ENCODE data around the gene DENND5B.

The DENND5B gene

GRCh38 chr12:31589904-31590641 lies 863 bp downstream of the DENND5B start (continued):
- TF ChIP-seq ZNF280D (tag by site-specific recombination; IDR thresholded peaks at IDR 0.05) (no peak), ZNF239 (tag by site-specific recombination; IDR thresholded peaks at IDR 0.05) (no peak), ZNF776 (tag by site-specific recombination; IDR thresholded peaks at IDR 0.05; ENCODE audit: borderline replicate concordance) (no peak), ZNF311 (tag by site-specific recombination; IDR thresholded peaks at IDR 0.05; ENCODE audit: borderline replicate concordance) (no peak), ZBTB49 (tag by site-specific recombination; IDR thresholded peaks at IDR 0.05; ENCODE audit: low read depth) (no peak), IKZF3 (tag by site-specific recombination; IDR thresholded peaks at IDR 0.05) (no peak), ZNF133 (tag by site-specific recombination; IDR thresholded peaks at IDR 0.05) (no peak), GLI4 (tag by site-specific recombination; IDR thresholded peaks at IDR 0.05) (no peak), ZFP41 (tag by site-specific recombination; IDR thresholded peaks at IDR 0.05; ENCODE audit: borderline replicate concordance) (no peak), TRIM28 (IDR thresholded peaks at IDR 0.05; ENCODE audit: borderline replicate concordance, low read length) (0 out of 2 replicates have a peak, but pooled peaks have one; percentile 30), SCRT2 (tag by site-specific recombination; IDR thresholded peaks at IDR 0.05) (no peak), PRDM1 (tag by site-specific recombination; IDR thresholded peaks at IDR 0.05) (no peak), ZBTB21 (tag by site-specific recombination; IDR thresholded peaks at IDR 0.05) (no peak), ZBTB10 (tag by site-specific recombination; IDR thresholded peaks at IDR 0.05) (peak; percentile 49; the same call in 1 of the 2 replicates), ZBTB20 (tag by site-specific recombination; IDR thresholded peaks at IDR 0.05) (peak; percentile 91), ZNF157 (tag by site-specific recombination; IDR thresholded peaks at IDR 0.05) (no peak), KLF8 (tag by site-specific recombination; IDR thresholded peaks at IDR 0.05) (peak; percentile 81), ZNF221 (tag by site-specific recombination; IDR thresholded peaks at IDR 0.05; ENCODE audit: borderline replicate concordance) (no peak), ZNF366 (tag by site-specific recombination; conservative IDR thresholded peaks at IDR 0.05) (no peak), ZXDB (tag by site-specific recombination; IDR thresholded peaks at IDR 0.05) (peak; percentile 59), YY2 (tag by site-specific recombination; IDR thresholded peaks at IDR 0.05) (no peak), ZNF488 (tag by site-specific recombination; IDR thresholded peaks at IDR 0.05) (no peak), ZNF626 (tag by site-specific recombination; IDR thresholded peaks at IDR 0.05) (no peak), ZNF521 (tag by site-specific recombination; IDR thresholded peaks at IDR 0.05) (no peak), ZNF202 (tag by site-specific recombination; IDR thresholded peaks at IDR 0.05; ENCODE audit: borderline replicate concordance) (no peak)
- TF ChIP-seq, protein P1, sequence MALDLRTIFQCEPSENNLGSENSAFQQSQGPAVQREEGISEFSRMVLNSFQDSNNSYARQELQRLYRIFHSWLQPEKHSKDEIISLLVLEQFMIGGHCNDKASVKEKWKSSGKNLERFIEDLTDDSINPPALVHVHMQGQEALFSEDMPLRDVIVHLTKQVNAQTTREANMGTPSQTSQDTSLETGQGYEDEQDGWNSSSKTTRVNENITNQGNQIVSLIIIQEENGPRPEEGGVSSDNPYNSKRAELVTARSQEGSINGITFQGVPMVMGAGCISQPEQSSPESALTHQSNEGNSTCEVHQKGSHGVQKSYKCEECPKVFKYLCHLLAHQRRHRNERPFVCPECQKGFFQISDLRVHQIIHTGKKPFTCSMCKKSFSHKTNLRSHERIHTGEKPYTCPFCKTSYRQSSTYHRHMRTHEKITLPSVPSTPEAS (tag by site-specific recombination; IDR thresholded peaks at IDR 0.05): no peak
- TF ChIP-seq, protein P2, sequence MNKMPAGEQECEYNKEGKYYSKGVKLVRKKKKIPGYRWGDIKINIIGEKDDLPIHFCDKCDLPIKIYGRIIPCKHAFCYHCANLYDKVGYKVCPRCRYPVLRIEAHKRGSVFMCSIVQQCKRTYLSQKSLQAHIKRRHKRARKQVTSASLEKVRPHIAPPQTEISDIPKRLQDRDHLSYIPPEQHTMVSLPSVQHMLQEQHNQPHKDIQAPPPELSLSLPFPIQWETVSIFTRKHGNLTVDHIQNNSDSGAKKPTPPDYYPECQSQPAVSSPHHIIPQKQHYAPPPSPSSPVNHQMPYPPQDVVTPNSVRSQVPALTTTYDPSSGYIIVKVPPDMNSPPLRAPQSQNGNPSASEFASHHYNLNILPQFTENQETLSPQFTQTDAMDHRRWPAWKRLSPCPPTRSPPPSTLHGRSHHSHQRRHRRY (tag by site-specific recombination; IDR thresholded peaks at IDR 0.05): no peak
- TF ChIP-seq, protein P3, sequence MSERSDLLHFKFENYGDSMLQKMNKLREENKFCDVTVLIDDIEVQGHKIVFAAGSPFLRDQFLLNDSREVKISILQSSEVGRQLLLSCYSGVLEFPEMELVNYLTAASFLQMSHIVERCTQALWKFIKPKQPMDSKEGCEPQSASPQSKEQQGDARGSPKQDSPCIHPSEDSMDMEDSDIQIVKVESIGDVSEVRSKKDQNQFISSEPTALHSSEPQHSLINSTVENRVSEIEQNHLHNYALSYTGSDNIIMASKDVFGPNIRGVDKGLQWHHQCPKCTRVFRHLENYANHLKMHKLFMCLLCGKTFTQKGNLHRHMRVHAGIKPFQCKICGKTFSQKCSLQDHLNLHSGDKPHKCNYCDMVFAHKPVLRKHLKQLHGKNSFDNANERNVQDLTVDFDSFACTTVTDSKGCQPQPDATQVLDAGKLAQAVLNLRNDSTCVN (tag by site-specific recombination; optimal IDR thresholded peaks at IDR 0.05): peak; percentile 84

Data from HEK293 (cell line).